ENCODE measurements around the gene TMED4.

GRCh38 chr7:44615793-44616192, 33.8 kb upstream of the TMED4 start:
- TF ChIP-seq CTCF (IDR thresholded peaks at IDR 0.05; ENCODE audit: extremely low read depth in 1 of 2, insufficient read depth in 1 of 2, low read depth in 1 of 2, low read length in 2 of 2) (no peak), FOS (IDR thresholded peaks at IDR 0.05; ENCODE audit: borderline replicate concordance, insufficient read depth, low read length) (no peak)
